Measurements from ENCODE around the gene IL17B. TPM values are rescaled to one million over a fixed set of nuclear protein-coding genes. Genes with fewer than 3 reads are reported as not detected.
A peak's percentile ranks its signal among the peaks of the same experiment; 100 is the strongest.

The IL17B gene
- total and polyA plus RNA-seq, 7 donors: 0.82 to 9.6 (median 4.8) TPM; not detected in 2

- peak overlapping the region in 1 of 4 donors; percentile 80 for H3K27ac ChIP-seq
- H3K4me3 ChIP-seq: no peak overlapping the region
- TF ChIP-seq EP300 (IDR thresholded peaks at IDR 0.05) (no peak), POLR2A (IDR thresholded peaks at IDR 0.05) (no peak), POLR2AphosphoS5 (IDR thresholded peaks at IDR 0.05) (no peak), CTCF (IDR thresholded peaks at IDR 0.05) (no peak)
- H3K36me3 ChIP-seq: no peaks in the 10 kb centered on the region
- intact Hi-C loops (cut with DNase I): no loop called here
- 77 to 82% methylated on average over 3 of the region's 3 CpGs for WGBS, 2 donors
- no peaks in the 10 kb centered on the region for H3K27me3 ChIP-seq
- no peaks in the 10 kb centered on the region for H3K9me3 ChIP-seq
- peaks cover 0 to 50% (median 43%) of the 10 kb centered on the region in 4 donors for H3K4me1 ChIP-seq
- DNase-seq: no peak
These were observed 4.3 kb downstream of the IL17B start for GRCh38 chr5:149374801-149375200.

GRCh38 chr5:149374303-149374702 is 4.8 kb downstream of the IL17B start:
- Histone ChIP-seq H3K9me3 (no peaks in the 10 kb centered on the region), H3K27me3 (no peaks in the 10 kb centered on the region), H3K36me3 (no peaks in the 10 kb centered on the region), H3K4me3 (no peak overlapping the region), H3K27ac (peak overlapping the region in 1 of 4 donors; percentile 80), H3K4me1 (peaks cover 0 to 45% (median 38%) of the 10 kb centered on the region in 4 donors)
- intact Hi-C loops (cut with DNase I): no loop called here
- 94 to 96% methylated on average over 20 of the region's 20 CpGs for WGBS, 2 donors
- TF ChIP-seq EP300 (IDR thresholded peaks at IDR 0.05): no peak
- no peak for DNase-seq

- H3K27me3 ChIP-seq: no peaks in the 10 kb centered on the region
- no peak for TF ChIP-seq POLR2AphosphoS5 (IDR thresholded peaks at IDR 0.05)
- no peak for TF ChIP-seq CTCF (IDR thresholded peaks at IDR 0.05)
- peaks cover 0 to 35% (median 30%) of the 10 kb centered on the region in 4 donors for H3K4me1 ChIP-seq
- peak overlapping the region; percentile 41 to 80 (median 72) for H3K27ac ChIP-seq
- no peak overlapping the region for H3K4me3 ChIP-seq
- intact Hi-C loops (cut with DNase I): no loop called here
- WGBS, 2 donors: 92 to 96% methylated on average over 3 of the region's 3 CpGs
- H3K36me3 ChIP-seq: no peaks in the 10 kb centered on the region
- H3K9me3 ChIP-seq: no peaks in the 10 kb centered on the region
- DNase-seq: no peak
These were observed 6.2 kb downstream of the IL17B start for GRCh38 chr5:149372932-149373331.

GRCh38 chr5:149372076-149372795 is 6.9 kb downstream of the IL17B start:
- no peak for DNase-seq
- intact Hi-C loops (cut with DNase I): no loop called here
- Histone ChIP-seq H3K27ac (peak overlapping the region; percentile 41 to 80 (median 72)), H3K4me3 (no peak overlapping the region), H3K36me3 (no peaks in the 10 kb centered on the region), H3K27me3 (no peaks in the 10 kb centered on the region), H3K9me3 (no peaks in the 10 kb centered on the region), H3K4me1 (peaks cover 0 to 40% (median 37%) of the 10 kb centered on the region in 4 donors)
- no peak for TF ChIP-seq POLR2AphosphoS5 (IDR thresholded peaks at IDR 0.05)
- TF ChIP-seq POLR2A (IDR thresholded peaks at IDR 0.05): no peak
- no peak for TF ChIP-seq EP300 (IDR thresholded peaks at IDR 0.05)
- TF ChIP-seq CTCF (IDR thresholded peaks at IDR 0.05): no peak
- WGBS, 2 donors: 82 to 90% methylated on average over 4 of the region's 4 CpGs

- Histone ChIP-seq H3K9me3 (no peaks in the 10 kb centered on the region), H3K27me3 (no peaks in the 10 kb centered on the region), H3K27ac (peak overlapping the region; percentile 41 to 80 (median 72)), H3K36me3 (no peaks in the 10 kb centered on the region), H3K4me1 (peaks cover 0 to 45% (median 40%) of the 10 kb centered on the region in 4 donors), H3K4me3 (no peak overlapping the region)
- intact Hi-C loops (cut with DNase I): no loop called here
- no peak for TF ChIP-seq POLR2AphosphoS5 (IDR thresholded peaks at IDR 0.05)
- peak; percentile 39 to 67 (median 61) for TF ChIP-seq CTCF (IDR thresholded peaks at IDR 0.05)
- no peak for TF ChIP-seq EP300 (IDR thresholded peaks at IDR 0.05)
- TF ChIP-seq POLR2A (IDR thresholded peaks at IDR 0.05): no peak
- 31 to 44% methylated on average over 12 of the region's 12 CpGs for WGBS, 2 donors
- no peak for DNase-seq
These were observed 7.7 kb downstream of the IL17B start for GRCh38 chr5:149371296-149371962.
